GM18505 (cell line): ENCODE measurements around the gene TEX29.

Experiments
- ATAC-seq: cut with Tn5 transposase; IDR thresholded peaks from one replicate; pipeline ENCODE4 v1.9.1; 2021; ENCODE audit not compliant: unreplicated experiment
- POLR2A ChIP-seq: IDR thresholded peaks from 4 replicates; pipeline ENCODE4 v1.6.1; 2011; ENCODE audit warnings: borderline replicate concordance; ENCODE audit not compliant: insufficient read depth, insufficient read length; ENCODE audit errors: extremely low read depth

TEX29 gene

DNA sequence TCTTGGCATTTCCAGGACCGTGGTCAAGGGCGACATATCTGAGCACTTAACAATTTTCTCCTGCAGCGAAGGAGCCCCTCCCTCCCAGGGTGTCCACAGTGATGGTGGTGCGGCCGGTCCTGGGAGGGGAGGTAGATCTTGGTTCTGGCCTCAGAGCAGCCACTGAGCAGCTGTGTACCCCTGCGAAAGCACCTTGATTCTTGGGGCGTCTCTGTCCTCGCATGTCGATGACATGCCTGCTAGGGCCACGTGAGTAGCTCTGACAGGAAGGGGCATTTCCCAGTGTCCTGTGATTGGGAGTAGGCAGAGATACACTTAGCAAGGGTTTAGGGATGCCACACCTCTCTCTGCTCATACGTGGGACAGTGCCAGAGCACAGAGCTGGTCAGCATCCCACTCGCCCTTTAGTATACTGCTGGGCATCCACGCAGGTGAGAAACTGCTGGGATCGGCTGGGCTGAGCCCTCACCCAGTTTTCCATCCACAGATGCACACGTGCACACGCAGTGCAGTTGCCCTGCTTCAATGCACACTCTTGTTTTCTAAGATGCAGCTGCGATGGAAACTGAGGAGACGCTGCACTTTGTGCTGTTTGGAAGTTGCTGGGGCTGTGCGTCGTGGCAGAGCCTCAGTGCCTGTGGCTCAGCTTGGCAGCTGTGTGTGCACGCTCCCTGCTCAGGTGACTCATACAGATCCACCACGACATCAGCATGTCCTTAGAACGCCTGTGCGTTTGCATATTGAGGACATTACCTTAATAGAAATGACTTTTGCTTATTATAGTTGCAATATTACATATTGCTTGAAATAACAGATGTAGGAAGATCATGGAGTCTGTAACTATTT, 66.8 kb downstream of the TEX29 start:
- no peak for TF ChIP-seq POLR2A
- no peak for ATAC-seq

DNA sequence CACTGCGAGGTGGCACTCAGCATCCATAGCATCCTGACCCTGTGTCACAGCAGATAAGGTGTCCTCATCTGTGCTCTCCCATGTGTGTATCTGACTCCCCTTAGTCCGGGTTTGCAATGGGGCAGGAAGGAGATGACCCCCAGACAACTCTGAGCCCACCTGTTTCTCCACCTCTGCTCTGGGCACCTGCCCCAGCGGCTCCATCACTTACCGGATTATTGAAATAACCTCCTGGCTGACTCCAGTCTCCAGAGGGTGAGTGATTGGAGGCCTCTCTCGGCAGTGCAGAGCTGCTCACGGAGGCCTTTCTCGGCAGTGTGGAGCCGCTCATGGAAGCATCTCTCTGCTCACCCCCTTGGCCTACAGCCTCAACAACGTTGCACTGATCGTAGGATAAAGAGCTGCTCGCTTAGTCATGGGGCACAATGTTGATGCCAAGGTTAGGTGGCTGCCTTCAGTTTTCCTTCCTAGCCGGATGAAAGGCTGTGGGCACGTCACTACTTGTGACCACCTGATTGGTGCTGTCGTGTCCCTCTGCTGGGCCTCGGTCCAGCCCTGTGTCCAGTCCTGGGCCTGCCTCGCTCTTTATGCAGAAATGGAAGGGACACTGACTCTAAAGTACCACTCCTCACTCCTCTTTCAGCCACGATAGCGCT, 67.6 kb downstream of the TEX29 start:
- no peak for ATAC-seq
- no peak for TF ChIP-seq POLR2A

DNA sequence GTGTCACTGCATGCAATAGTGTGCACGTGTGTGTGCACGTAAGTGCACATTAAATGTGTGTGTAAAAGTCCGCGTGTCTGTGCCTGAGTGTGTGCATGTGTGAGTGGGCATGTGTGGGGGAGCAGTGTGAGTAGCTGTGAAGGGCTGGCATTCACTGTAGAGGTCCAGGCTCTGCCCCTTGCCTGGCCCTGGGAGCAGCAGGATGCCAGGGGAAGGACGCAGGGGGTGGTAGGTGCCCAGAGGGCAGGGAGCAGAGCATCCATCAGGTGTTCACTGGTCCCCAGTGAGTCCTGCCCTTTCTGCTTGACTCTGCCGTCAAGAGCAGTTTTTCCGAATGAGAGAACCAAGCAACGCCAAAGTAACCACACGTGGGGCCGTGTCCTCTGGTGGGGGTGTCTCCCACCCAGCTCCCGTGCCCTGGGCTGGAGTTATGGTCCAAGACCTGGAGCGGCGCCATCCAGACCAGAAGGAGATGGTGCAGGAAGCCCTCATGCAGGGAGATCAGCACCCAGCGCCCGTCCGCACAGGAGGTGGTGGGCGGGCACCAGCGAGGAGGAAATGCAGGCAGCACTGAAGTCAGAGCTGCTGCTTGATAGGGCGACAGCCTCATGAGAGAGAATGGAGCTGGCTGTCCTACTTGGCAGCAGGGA, 68.5 kb downstream of the TEX29 start:
- no peak for ATAC-seq
- no peak for TF ChIP-seq POLR2A

DNA sequence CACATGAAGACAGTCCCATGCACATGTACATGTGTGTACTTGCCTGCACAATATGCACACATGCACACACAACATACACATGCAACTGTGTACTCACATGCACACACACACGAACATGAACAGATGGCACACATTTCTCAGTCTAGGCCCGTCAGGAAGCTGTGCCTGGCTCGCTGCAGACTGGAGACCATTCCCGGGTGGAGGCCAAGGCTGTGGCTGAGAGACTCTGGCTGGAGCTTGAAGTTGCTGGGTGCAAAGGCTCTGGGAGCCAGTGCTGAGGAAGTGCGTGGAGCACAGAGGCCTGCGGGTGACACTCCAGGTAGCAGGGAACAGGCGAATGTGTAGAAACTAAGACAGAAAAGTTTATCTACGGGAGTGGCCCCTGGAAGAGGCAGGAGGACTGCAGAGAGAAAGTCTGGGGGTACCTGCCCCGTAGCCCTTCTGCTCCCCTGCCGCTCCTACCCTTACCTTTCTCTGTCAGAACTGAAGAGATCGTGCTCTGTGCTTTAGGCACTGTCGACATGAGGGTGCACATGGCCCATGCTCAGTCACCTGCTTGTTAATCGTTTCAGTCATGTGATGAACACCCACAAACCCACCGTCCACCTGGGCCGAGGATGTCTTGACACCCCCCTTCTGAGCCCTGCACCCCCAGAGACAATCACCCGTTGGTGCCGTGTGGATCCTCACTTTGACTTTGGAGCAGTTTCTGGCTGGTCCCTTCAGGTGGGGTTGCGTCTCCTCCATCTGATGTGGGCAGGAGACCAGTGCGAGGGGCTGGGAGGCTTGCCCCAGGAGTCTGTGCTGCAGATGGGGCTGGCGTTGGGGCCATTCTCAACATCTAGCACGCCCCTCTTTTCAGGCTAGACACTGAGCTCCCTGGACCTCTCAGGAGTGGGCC, 69.4 kb downstream of the TEX29 start:
- ATAC-seq, result no peak
- TF ChIP-seq POLR2A, result no peak

DNA sequence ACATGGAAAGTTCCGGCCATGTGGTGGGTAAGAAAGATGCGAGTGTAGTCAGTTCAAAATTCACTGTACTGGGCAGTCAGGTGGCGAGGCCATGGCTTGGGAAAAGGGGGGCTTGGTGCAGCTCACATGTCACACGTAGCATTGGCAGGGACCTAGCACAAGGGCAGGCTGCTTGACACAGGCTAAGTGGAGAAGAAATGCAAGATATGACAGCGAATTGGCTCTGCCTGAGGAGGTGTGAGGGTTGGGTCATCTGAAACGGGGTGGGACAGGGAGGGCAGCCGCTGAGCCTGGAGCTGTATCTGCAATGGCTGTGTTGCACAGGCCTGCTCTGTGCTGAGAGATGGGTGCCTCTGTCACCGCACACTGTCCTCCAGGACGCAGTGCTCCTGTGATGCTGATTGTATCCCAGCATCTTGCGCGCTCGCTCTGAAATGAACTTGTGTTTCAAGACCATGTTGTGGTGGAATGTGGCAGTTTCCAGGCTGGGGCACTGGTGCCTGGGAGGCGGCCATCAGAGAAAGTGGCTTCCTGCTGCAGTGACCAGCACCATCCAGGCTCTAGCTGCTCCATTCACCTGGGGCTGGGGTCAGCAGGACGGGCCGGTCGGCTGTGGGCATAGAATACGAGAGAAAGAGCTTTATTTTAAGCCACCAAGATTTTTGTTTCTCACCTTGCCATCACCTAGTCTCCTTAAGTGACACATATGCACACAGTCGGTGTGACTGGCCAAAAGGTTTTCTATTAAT, 70.3 kb downstream of the TEX29 start:
- no peak for TF ChIP-seq POLR2A
- no peak for ATAC-seq

DNA sequence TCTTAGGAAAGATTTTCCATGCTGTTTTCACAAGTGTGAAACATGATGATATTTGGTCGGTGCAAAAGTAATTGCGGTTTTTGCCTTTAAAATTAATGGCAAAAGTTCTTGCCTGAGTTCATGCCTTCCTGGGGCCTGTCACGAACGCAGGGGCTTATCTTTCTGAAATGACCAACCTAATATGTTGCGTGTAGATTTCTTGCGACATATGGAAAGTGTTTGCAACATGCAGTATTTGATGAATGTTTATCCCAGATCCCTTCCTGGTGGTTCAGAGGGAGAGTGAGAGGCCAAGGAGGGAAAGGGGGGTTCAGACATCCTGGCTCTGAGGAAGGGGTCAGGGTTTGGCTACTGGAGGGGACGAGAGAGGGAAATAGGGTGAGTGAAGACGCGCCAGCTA, 72.0 kb downstream of the TEX29 start:
- ATAC-seq, result no peak
- no peak for TF ChIP-seq POLR2A

DNA sequence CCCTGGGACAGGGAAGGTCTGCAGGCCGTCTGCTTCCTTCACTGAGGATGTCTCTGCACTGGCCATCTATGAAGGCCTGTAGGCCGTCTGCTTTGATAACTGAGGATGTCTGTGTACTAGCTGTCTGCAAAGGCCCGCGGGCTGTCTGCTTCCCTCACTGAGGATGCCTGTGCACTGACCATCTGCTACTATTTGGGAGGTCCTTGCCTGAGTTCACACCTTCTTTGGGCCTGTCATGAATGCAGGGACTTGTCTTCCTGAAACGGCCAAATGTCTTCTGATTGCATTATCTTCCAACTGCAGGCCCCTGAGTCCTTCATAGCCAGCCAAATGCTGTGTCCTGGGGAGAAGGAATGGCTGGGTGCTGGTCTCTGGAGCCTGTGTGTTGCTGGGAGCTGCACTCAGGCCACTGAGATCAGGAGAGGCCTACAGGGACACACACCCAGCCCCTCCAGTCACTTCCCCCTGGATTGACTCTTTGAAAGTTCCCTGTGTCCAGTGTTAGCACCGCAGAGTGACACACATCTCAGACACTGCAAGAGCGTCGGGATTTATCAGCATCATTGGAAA, 72.9 kb downstream of the TEX29 start:
- no peak for ATAC-seq
- TF ChIP-seq POLR2A, result no peak
